ENCODE measurements around the gene IZUMO1. TPM values are rescaled to one million over a fixed set of nuclear protein-coding genes. Genes with fewer than 3 reads are reported as not detected.

Gene IZUMO1
- total and polyA plus RNA-seq, 2 of the 13 experiments (the other 11 are each of a cell fraction or from before 2014, with no cell fraction given), result 0.07 to 0.22 TPM

DNA sequence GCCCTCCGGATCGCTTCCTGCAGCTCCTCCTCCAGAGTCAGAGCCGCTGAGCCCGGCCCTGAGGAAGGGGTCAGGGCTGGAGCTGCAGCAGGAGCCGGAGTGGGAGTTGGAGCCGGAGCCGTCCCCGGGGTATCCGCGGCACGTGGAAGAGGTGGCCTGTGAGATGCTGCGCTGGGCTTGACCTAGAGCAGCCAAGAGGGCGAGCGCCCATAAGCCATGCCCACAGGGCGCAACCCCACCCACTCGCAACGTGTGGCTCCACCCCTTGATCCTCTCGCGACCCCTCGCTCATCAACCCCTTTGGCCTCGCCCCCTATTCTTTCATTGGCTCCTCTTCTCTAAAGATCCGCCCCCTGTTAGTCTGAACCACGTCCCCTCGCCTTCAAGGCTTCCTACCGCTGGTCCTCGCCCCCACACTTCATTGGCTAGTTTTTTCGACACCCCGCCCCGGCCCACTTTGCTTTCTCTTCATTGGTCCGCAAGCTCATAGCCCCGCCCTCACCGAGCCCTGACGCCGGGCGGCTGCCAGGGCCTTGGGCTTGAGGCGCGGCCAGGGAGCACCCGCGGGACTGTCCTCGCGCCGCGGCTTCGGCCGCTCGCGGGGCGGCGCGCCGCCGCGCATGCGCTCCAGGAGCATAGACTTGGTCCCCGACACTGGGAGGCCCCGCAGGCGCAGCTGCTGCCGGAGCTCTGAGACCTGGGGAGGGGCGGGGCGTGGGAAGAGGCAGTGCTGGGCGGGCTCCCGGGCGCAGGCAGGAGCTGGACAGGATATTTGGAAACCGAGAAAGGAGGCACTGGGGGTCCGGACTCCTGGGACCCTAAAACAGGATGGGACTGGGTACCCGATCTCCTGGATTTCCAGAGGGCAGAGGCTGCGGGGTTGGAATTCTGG is 32.6 kb downstream of the IZUMO1 start (continued):
- TF ChIP-seq CSRNP2 (CRISPR knock-in tag; conservative IDR thresholded peaks at IDR 0.05; ENCODE audit: low read depth), result no peak
- no peak for TF ChIP-seq SRF (IDR thresholded peaks at IDR 0.05; ENCODE audit: low read depth, low read length)
- no peak for TF ChIP-seq ZNF224 (CRISPR knock-in tag; IDR thresholded peaks at IDR 0.05)
- TF ChIP-seq MTF1 (CRISPR knock-in tag; IDR thresholded peaks at IDR 0.05), result no peak
- no peak for TF ChIP-seq SOX6 (IDR thresholded peaks at IDR 0.05)
- TF ChIP-seq SOX6 (CRISPR knock-in tag; IDR thresholded peaks at IDR 0.05), result no peak; the same call in 1 of the 2 replicates
- TF ChIP-seq ARNT (IDR thresholded peaks at IDR 0.05), result no peak
- no peak for TF ChIP-seq RARG (CRISPR knock-in tag; IDR thresholded peaks at IDR 0.05; ENCODE audit: low read depth)
- TF ChIP-seq JUN (CRISPR knock-in tag; IDR thresholded peaks at IDR 0.05), result 0 out of 2 replicates have a peak, but pooled peaks have one; percentile 38
- TF ChIP-seq MYPOP (CRISPR knock-in tag; IDR thresholded peaks at IDR 0.05), result peak; percentile 77; the same call in 1 of the 2 replicates
- no peak for TF ChIP-seq ZNF30 (CRISPR knock-in tag; IDR thresholded peaks at IDR 0.05)
- TF ChIP-seq KAT7 (CRISPR knock-in tag; IDR thresholded peaks at IDR 0.05; ENCODE audit: borderline replicate concordance), result no peak; the same call in 1 of the 2 replicates
- peak; percentile 68 for TF ChIP-seq GABPB1 (CRISPR knock-in tag; IDR thresholded peaks at IDR 0.05)
- TF ChIP-seq ZNF432 (CRISPR knock-in tag; IDR thresholded peaks at IDR 0.05; ENCODE audit: borderline replicate concordance), result no peak
- no peak for TF ChIP-seq SCMH1 (CRISPR knock-in tag; IDR thresholded peaks at IDR 0.05; ENCODE audit: borderline replicate concordance)
- no peak for TF ChIP-seq CCDC6 (CRISPR knock-in tag; IDR thresholded peaks at IDR 0.05)
- no peak for TF ChIP-seq ZNF577 (CRISPR knock-in tag; IDR thresholded peaks at IDR 0.05; ENCODE audit: borderline replicate concordance, low read depth)
- TF ChIP-seq, protein P1, sequence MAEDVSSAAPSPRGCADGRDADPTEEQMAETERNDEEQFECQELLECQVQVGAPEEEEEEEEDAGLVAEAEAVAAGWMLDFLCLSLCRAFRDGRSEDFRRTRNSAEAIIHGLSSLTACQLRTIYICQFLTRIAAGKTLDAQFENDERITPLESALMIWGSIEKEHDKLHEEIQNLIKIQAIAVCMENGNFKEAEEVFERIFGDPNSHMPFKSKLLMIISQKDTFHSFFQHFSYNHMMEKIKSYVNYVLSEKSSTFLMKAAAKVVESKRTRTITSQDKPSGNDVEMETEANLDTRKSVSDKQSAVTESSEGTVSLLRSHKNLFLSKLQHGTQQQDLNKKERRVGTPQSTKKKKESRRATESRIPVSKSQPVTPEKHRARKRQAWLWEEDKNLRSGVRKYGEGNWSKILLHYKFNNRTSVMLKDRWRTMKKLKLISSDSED (CRISPR knock-in tag; IDR thresholded peaks at IDR 0.05), result no peak
- no peak for TF ChIP-seq ZNF235 (CRISPR knock-in tag; IDR thresholded peaks at IDR 0.05; ENCODE audit: borderline replicate concordance)
- no peak for TF ChIP-seq CENPX (CRISPR knock-in tag; IDR thresholded peaks at IDR 0.05)
- TF ChIP-seq ZNF724P (CRISPR knock-in tag; IDR thresholded peaks at IDR 0.05; ENCODE audit: borderline replicate concordance), result no peak
- TF ChIP-seq ATF7 (IDR thresholded peaks at IDR 0.05), result no peak
- no peak for TF ChIP-seq ATF7 (CRISPR knock-in tag; IDR thresholded peaks at IDR 0.05)
- TF ChIP-seq ZNF710 (CRISPR knock-in tag; IDR thresholded peaks at IDR 0.05; ENCODE audit: borderline replicate concordance), result no peak
- TF ChIP-seq ZFX (CRISPR knock-in tag; IDR thresholded peaks at IDR 0.05; ENCODE audit: low read depth), result peak; percentile 61; the same call in 1 of the 2 replicates

Data from HepG2 (cell line).